ENCODE measurements around the gene CCDC88A. TPM values are rescaled to one million over a fixed set of nuclear protein-coding genes. Genes with fewer than 3 reads are reported as not detected.
"Not testable (repeated sequence)": the region's sequence is repeated elsewhere in the genome, so short reads cannot be mapped to it uniquely, and the experiment has no call there.

The CCDC88A gene
- total RNA-seq, 1 donor from 2014 or later: 51.8 TPM

- DNase-seq (ENCODE audit: low read depth): no peak
These were observed 117.4 kb downstream of the CCDC88A start for GRCh38 chr2:55302241-55302640.

GRCh38 chr2:55301277-55301676, 118.4 kb downstream of the CCDC88A start:
- no peak for DNase-seq (ENCODE audit: low read depth)

- DNase-seq (ENCODE audit: low read depth): no peak
These were observed 123.3 kb downstream of the CCDC88A start for GRCh38 chr2:55296393-55296792.

GRCh38 chr2:55283083-55283482, 136.6 kb downstream of the CCDC88A start:
- DNase-seq (ENCODE audit: low read depth): no peak

GRCh38 chr2:55282110-55282917, 137.3 kb downstream of the CCDC88A start:
- DNase-seq (ENCODE audit: low read depth): peak; percentile 61

- DNase-seq (ENCODE audit: low read depth): not testable (repeated sequence)
These were observed 138.7 kb downstream of the CCDC88A start for GRCh38 chr2:55280851-55281546.

GRCh38 chr2:55279859-55280424, 139.7 kb downstream of the CCDC88A start:
- not testable (repeated sequence) for DNase-seq (ENCODE audit: low read depth)

GRCh38 chr2:55279214-55279835, 140.3 kb downstream of the CCDC88A start:
- not testable (repeated sequence) for DNase-seq (ENCODE audit: low read depth)

- DNase-seq (ENCODE audit: low read depth): no peak
These were observed 142.3 kb downstream of the CCDC88A start for GRCh38 chr2:55277310-55277709.

GRCh38 chr2:55274346-55274745, 145.3 kb downstream of the CCDC88A start:
- not testable (repeated sequence) for DNase-seq (ENCODE audit: low read depth)

GRCh38 chr2:55269645-55269990, 150.0 kb downstream of the CCDC88A start:
- DNase-seq (ENCODE audit: low read depth): peak; percentile 3

- DNase-seq (ENCODE audit: low read depth): peak; percentile 87
These were observed 150.6 kb downstream of the CCDC88A start, which contains the start of gene MTIF2 for GRCh38 chr2:55268907-55269644. Gene MTIF2 (minus strand): TSS chr2:55269231. CDS start chr2:55263858, 5,373 bp downstream.

GRCh38 chr2:55268288-55268906, 151.3 kb downstream of the CCDC88A start:
- peak; percentile 18 for DNase-seq (ENCODE audit: low read depth)

GRCh38 chr2:55259586-55259985, 160.1 kb downstream of the CCDC88A start:
- DNase-seq (ENCODE audit: low read depth): not testable (repeated sequence)

GRCh38 chr2:55252832-55253231, 166.8 kb downstream of the CCDC88A start:
- DNase-seq (ENCODE audit: low read depth): no peak

GRCh38 chr2:55247025-55247424, 172.6 kb downstream of the CCDC88A start:
- no peak for DNase-seq (ENCODE audit: low read depth)

- DNase-seq (ENCODE audit: low read depth): no peak
These were observed 174.2 kb downstream of the CCDC88A start for GRCh38 chr2:55245411-55245810.

GRCh38 chr2:55242617-55243016, 177.0 kb downstream of the CCDC88A start:
- DNase-seq (ENCODE audit: low read depth): no peak

- DNase-seq (ENCODE audit: low read depth): not testable (repeated sequence)
These were observed 178.1 kb downstream of the CCDC88A start for GRCh38 chr2:55241582-55241981.

- DNase-seq (ENCODE audit: low read depth): no peak
These were observed 179.9 kb downstream of the CCDC88A start for GRCh38 chr2:55239656-55240222.

All from renal cortical epithelial cell (primary cell).